Memory B cell (primary cell): ENCODE data around the gene SULF2.

Source experiments
- ATAC-seq: fragments of 150-1000 bp; cut with Tn5 transposase; 2 replicates; pipeline ENCODE4 v1.10.0; 2021; ENCODE audit warnings: low read depth, mild to moderate bottlenecking, moderate library complexity
- DNase-seq, 2 donors: peaks; one replicate each; pipeline ENCODE4 v3.0.0; 2022; ENCODE audit warnings: low spot score in 2 of 2
- H3K27ac Mint-ChIP-seq: one replicate; pipeline ENCODE4 v1.8.0; 2022; ENCODE audit warnings: mild to moderate bottlenecking, moderate library complexity, mixed read lengths
- H3K27me3 Mint-ChIP-seq: one replicate; pipeline ENCODE4 v1.8.0; 2022; ENCODE audit warnings: mixed read lengths
- H3K36me3 Mint-ChIP-seq: one replicate; pipeline ENCODE4 v1.8.0; 2022; ENCODE audit warnings: mild to moderate bottlenecking, mixed read lengths
- H3K4me1 Mint-ChIP-seq: one replicate; pipeline ENCODE4 v1.8.0; 2022; ENCODE audit warnings: mixed read lengths
- H3K4me3 Mint-ChIP-seq: one replicate; pipeline ENCODE4 v1.8.0; 2022; ENCODE audit warnings: mild to moderate bottlenecking, moderate library complexity, mixed read lengths
- H3K9me3 Mint-ChIP-seq: one replicate; pipeline ENCODE4 v1.8.0; 2022; ENCODE audit warnings: mixed read lengths

The SULF2 gene

DNA sequence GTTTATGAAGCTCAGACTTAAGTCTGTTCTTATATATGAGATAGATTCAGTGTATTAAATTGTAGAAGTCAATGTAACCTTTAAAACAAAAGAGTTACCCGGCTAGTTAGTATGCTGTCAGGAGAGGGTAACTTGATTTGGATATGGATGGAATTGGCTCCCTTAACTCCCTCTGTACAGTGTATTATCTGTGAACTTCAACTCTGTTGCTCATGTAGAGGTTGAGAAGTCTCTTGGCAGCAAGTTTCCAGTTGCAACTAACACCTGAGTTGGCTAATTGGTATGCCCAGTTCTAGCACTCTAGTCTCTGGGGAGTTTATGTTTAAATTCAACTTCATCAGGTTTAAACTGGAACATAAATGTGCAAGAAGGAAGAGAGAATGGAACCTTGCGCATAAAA, 172.6 kb downstream of the SULF2 start:
- Mint-ChIP-seq H3K4me1 (peaks cover 46% of the 10 kb centered on the region), H3K4me3 (no peak overlapping the region), H3K27ac (peak overlapping the region; percentile 97), H3K36me3 (peaks cover 18% of the 10 kb centered on the region), H3K9me3 (no peaks in the 10 kb centered on the region), H3K27me3 (no peaks in the 10 kb centered on the region)
- no peak for ATAC-seq
- no peak for DNase-seq

DNA sequence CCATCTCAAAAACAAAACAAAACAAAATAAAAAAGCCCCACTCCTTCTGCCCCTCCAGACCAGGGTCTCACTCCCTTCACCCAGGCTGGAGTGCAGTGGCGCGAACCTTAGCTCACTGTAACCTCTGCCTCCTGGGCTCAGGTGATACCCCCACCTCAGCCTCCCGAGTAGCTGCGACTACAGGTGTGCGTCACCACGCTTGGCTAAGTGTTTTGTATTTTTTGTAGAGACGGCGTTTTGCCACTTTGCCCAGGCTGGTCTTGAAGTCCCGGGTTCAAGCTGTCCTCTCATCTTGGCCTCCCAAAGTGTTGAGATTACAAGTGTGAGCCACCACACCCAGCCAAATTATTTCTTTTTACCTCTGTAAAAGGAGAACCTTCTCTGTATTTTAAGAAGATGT, 173.5 kb downstream of the SULF2 start:
- Mint-ChIP-seq H3K36me3 (peaks cover 22% of the 10 kb centered on the region), H3K4me1 (peaks cover 45% of the 10 kb centered on the region), H3K27ac (peak overlapping the region; percentile 97), H3K27me3 (no peaks in the 10 kb centered on the region), H3K9me3 (no peaks in the 10 kb centered on the region), H3K4me3 (no peak overlapping the region)
- DNase-seq (no peak), ATAC-seq (no peak)

- Mint-ChIP-seq H3K36me3 (peaks cover 23% of the 10 kb centered on the region), H3K4me3 (no peak overlapping the region), H3K27ac (peak overlapping the region; percentile 97), H3K4me1 (peaks cover 48% of the 10 kb centered on the region), H3K9me3 (no peaks in the 10 kb centered on the region), H3K27me3 (no peaks in the 10 kb centered on the region)
- DNase-seq, result no peak
- ATAC-seq, result peak; percentile 56
Observed at GRCh38 chr20:47610945-47611250, 174.4 kb downstream of the SULF2 start.

GRCh38 chr20:47610247-47610944, 174.9 kb downstream of the SULF2 start:
- no peaks in the 10 kb centered on the region for H3K27me3 Mint-ChIP-seq
- DNase-seq, result no peak
- H3K4me3 Mint-ChIP-seq, result peak overlapping the region; percentile 3
- no peaks in the 10 kb centered on the region for H3K9me3 Mint-ChIP-seq
- ATAC-seq, result peak; percentile 86
- H3K4me1 Mint-ChIP-seq, result peaks cover 53% of the 10 kb centered on the region
- peaks cover 25% of the 10 kb centered on the region for H3K36me3 Mint-ChIP-seq
- H3K27ac Mint-ChIP-seq, result peak overlapping the region; percentile 97

DNA sequence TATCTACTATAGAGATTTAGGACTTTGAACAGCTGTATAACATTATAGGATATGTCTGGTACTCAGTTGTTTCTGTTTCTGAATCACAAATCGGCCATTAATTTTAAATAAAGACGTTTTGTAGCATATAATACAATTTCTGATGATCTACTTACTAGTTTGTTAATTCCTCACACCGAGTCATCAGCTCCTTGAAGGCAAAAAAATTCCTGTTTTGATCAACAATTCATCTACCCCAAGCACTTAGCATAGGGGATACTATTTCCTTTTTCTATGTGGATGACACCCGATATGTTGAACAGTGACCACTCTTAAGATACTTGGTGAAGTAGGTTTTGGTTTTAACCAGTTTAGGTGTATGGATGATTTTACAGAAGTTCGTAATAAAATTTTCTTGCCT, 176.3 kb downstream of the SULF2 start:
- H3K9me3 Mint-ChIP-seq, result no peaks in the 10 kb centered on the region
- peaks cover 23% of the 10 kb centered on the region for H3K36me3 Mint-ChIP-seq
- ATAC-seq (no peak), DNase-seq (no peak)
- H3K27ac Mint-ChIP-seq, result peak overlapping the region; percentile 60
- H3K27me3 Mint-ChIP-seq, result no peaks in the 10 kb centered on the region
- H3K4me3 Mint-ChIP-seq, result no peak overlapping the region
- peaks cover 51% of the 10 kb centered on the region for H3K4me1 Mint-ChIP-seq
